IPS-15b (cell line): ENCODE data around the gene PLEKHA7.

Experiments
- H3K27me3 ChIP-seq: one replicate; pipeline ENCODE4 v1.6.1; 2013; ENCODE audit warnings: low read length; ENCODE audit not compliant: control insufficient read depth, insufficient read depth
- H3K36me3 ChIP-seq: one replicate; pipeline ENCODE4 v1.6.1; 2013; ENCODE audit warnings: low read length; ENCODE audit not compliant: control insufficient read depth, insufficient read depth
- H3K4me1 ChIP-seq: one replicate; pipeline ENCODE4 v1.6.1; 2013; ENCODE audit warnings: mild to moderate bottlenecking, low read length; ENCODE audit not compliant: control insufficient read depth, insufficient read depth
- H3K4me3 ChIP-seq: one replicate; pipeline ENCODE4 v1.5.1; 2013; ENCODE audit warnings: low read depth, low read length
- H3K9ac ChIP-seq: one replicate; pipeline ENCODE4 v1.6.1; 2013; ENCODE audit warnings: low read depth, mild to moderate bottlenecking, low read length
- H3K9me3 ChIP-seq: one replicate; pipeline ENCODE4 v1.6.1; 2013; ENCODE audit warnings: mild to moderate bottlenecking, low read length; ENCODE audit not compliant: control insufficient read depth, insufficient read depth

The PLEKHA7 gene

GRCh38 chr11:16953663-16954062, 60.6 kb downstream of the PLEKHA7 start:
- peaks cover 9% of the 10 kb centered on the region for H3K4me1 ChIP-seq
- no peak overlapping the region for H3K9ac ChIP-seq
- peaks cover 2% of the 10 kb centered on the region for H3K36me3 ChIP-seq

DNA sequence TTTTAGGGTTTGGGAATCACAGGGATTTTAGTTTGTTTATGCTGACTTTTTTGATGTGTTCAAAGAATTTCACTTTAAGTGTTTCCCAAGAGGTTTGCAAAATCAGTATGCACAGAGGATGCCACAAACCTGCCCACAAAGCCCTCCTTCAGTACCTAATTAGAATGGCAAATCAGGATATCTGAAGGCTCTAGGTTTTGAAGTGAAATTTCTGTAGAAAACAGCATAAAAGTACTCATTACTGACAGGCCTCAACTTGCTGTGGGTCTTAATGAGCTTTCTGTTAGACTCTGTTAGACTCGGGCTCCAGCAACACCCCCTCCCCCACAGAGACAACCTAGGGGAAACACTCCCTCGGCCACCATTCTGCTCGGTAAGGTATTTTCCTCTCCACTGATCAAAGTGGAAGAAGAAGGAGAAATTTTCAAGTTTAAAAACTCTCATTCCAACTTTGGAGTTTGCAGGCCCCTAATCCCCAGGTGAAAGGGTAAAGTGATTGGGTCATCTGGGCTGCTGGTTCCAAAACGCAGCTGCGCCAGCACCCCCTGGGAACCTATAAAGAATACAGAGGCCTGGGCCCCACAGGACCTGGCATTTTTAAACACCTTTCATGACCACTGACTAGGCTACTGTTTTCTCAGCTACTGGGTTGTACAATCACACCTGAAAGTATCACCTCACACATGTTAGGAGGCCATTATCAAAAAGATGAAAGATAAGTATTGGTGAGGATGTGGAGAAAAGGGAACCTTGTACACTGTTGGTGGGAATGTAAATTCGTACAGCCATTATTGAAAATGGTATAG, 67.5 kb downstream of the PLEKHA7 start:
- H3K4me3 ChIP-seq, result no peak overlapping the region
- no peaks in the 10 kb centered on the region for H3K27me3 ChIP-seq
- no peaks in the 10 kb centered on the region for H3K9me3 ChIP-seq
- no peaks in the 10 kb centered on the region for H3K36me3 ChIP-seq
- peaks cover 11% of the 10 kb centered on the region for H3K4me1 ChIP-seq
- H3K9ac ChIP-seq, result no peak overlapping the region

More at GRCh38 chr11:16953663-16954062, 60.6 kb downstream of the PLEKHA7 start:
- no peaks in the 10 kb centered on the region for H3K9me3 ChIP-seq
- no peak overlapping the region for H3K4me3 ChIP-seq
- H3K27me3 ChIP-seq, result no peaks in the 10 kb centered on the region

- no peak overlapping the region for H3K4me3 ChIP-seq
- no peak overlapping the region for H3K9ac ChIP-seq
- no peaks in the 10 kb centered on the region for H3K36me3 ChIP-seq
- no peaks in the 10 kb centered on the region for H3K9me3 ChIP-seq
- no peaks in the 10 kb centered on the region for H3K27me3 ChIP-seq
- H3K4me1 ChIP-seq, result peaks cover 11% of the 10 kb centered on the region
Observed at GRCh38 chr11:16945671-16946469, 68.3 kb downstream of the PLEKHA7 start.

DNA sequence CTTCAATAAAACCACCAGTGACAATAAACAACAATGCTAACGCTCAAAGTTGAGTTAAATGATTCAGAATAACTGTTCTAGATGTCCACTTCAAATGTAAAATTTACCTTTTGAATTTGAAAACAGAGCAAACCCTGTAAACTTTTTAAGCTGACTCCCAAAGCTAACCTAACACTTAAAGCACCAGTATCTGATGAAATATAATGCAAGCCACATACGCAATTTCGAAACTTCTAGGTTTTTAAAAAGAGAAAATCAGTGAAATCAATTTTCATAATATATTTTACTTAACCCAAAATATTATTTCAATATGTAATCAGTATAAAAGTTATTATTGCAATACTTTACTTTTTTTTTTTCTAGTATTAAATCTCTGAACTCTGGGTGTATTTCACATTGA, 71.3 kb downstream of the PLEKHA7 start:
- H3K9me3 ChIP-seq, result no peaks in the 10 kb centered on the region
- no peak overlapping the region for H3K9ac ChIP-seq
- H3K36me3 ChIP-seq, result no peaks in the 10 kb centered on the region
- no peak overlapping the region for H3K4me3 ChIP-seq
- peaks cover 11% of the 10 kb centered on the region for H3K4me1 ChIP-seq
- H3K27me3 ChIP-seq, result no peaks in the 10 kb centered on the region

GRCh38 chr11:16942342-16942741, 71.9 kb downstream of the PLEKHA7 start:
- Histone ChIP-seq H3K4me1 (peaks cover 11% of the 10 kb centered on the region), H3K9ac (no peak overlapping the region), H3K4me3 (no peak overlapping the region)

DNA sequence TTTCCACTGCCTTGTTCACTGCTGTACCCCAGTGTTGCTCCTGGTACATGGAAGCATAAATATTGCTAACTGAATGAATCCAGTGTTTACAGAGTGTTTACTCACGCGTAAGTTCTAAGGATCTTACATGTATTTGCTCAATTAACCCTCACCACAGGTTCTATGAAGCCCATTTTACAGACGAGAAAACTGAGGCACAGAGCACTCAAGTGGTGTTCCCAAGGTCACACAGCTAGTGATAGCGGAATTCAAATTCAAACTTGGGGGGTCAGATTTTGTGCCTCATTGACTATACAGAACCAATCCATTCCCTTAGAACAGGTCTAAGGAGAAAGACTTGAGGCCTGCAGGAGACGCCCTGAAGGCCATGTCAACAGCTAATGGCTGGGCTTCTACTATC, 72.3 kb downstream of the PLEKHA7 start:
- Histone ChIP-seq H3K9ac (no peak overlapping the region), H3K36me3 (no peaks in the 10 kb centered on the region), H3K4me1 (peaks cover 11% of the 10 kb centered on the region), H3K9me3 (no peaks in the 10 kb centered on the region), H3K27me3 (no peaks in the 10 kb centered on the region), H3K4me3 (no peak overlapping the region)

More at GRCh38 chr11:16942342-16942741, 71.9 kb downstream of the PLEKHA7 start:
- Histone ChIP-seq H3K9me3 (no peaks in the 10 kb centered on the region), H3K36me3 (no peaks in the 10 kb centered on the region), H3K27me3 (no peaks in the 10 kb centered on the region)

GRCh38 chr11:16938061-16938460, 76.2 kb downstream of the PLEKHA7 start:
- Histone ChIP-seq H3K4me1 (peaks cover 5% of the 10 kb centered on the region), H3K4me3 (no peak overlapping the region), H3K9ac (no peak overlapping the region), H3K9me3 (no peaks in the 10 kb centered on the region), H3K36me3 (no peaks in the 10 kb centered on the region), H3K27me3 (no peaks in the 10 kb centered on the region)

GRCh38 chr11:16936643-16937042, 77.6 kb downstream of the PLEKHA7 start:
- no peaks in the 10 kb centered on the region for H3K9me3 ChIP-seq
- no peak overlapping the region for H3K4me3 ChIP-seq
- no peaks in the 10 kb centered on the region for H3K27me3 ChIP-seq
- H3K36me3 ChIP-seq, result no peaks in the 10 kb centered on the region
- H3K4me1 ChIP-seq, result no peaks in the 10 kb centered on the region
- no peak overlapping the region for H3K9ac ChIP-seq

DNA sequence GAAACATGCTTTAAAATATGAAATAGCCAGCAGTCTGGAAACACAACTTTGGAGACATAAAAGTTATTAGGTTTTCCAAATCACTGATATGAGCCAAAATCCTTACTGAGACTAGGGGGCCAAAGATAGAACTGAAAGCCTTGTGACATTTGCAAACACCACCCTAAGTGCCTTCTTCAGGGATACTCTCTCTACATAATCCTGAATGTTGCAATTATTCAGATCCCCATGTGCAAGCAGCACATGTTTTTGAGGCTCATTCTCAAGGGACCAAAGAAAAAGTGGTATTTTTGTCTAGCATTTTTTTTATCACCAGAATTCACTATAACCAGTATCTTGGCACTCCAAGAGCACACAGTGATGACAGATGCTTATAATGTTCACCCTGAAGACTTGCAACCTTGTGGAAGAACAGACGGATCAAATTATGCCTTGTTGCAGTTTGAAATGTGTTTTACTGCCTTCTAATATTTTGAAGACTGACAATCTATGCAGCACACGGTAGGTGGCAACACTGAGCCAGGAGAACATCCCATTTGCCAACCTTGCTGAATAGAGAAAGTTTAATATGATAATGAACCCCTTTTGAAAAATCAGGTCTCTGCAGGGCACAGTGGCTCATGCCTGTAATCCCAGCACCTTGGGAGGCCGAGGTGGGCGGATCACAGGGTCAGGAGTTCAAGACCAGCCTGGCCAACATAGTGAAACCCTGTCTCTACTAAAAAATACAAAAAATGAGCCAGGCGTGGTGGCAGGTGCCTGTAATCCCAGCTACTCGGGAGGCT, 78.5 kb downstream of the PLEKHA7 start:
- no peaks in the 10 kb centered on the region for H3K9me3 ChIP-seq
- H3K4me3 ChIP-seq, result no peak overlapping the region

DNA sequence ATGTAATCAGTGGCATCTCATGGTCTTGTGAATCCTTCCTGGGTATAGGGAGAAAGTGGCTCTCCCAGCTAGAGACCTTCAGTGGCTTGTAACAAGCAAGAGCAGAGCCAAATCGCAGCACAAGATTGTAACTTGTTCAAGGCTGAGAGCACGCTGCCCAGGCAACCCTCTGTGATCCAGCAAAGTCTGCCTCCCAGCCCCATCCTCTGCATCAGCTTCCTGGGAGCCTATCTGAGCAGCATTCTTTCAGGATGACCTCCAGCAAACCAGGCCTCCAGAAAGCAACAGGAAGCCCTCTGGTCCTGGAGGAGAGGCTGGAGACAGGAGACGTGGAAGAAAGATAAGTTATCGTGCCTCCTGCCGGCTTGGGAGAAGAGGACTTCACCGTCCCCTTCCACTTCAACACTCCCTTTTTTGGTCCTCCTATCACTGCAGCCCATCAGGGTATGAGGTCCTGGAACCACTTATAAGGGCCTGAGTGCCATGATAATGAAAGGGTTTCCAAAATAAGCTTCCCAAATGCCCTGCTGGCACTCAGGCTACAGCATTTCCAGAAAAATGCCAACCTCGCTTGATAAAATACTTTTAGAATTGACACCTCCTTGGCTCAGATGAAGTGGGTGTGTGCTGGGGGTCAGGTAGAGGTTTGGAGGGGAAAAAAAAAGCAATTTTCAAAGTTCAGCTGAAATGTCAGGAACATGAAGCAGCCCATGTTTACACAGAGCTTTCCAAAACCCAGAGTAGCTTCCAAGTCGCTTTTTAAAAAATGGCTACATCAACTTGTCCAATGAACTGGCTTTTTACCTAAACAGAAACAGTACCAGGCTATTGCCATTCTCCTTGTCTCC, 80.2 kb downstream of the PLEKHA7 start:
- no peak overlapping the region for H3K4me3 ChIP-seq
- no peak overlapping the region for H3K9ac ChIP-seq
- no peaks in the 10 kb centered on the region for H3K4me1 ChIP-seq
- H3K27me3 ChIP-seq, result no peaks in the 10 kb centered on the region
- no peaks in the 10 kb centered on the region for H3K9me3 ChIP-seq
- no peaks in the 10 kb centered on the region for H3K36me3 ChIP-seq

More for the DNA sequence above, 78.5 kb downstream of the PLEKHA7 start:
- Histone ChIP-seq H3K36me3 (no peaks in the 10 kb centered on the region), H3K4me1 (no peaks in the 10 kb centered on the region), H3K27me3 (no peaks in the 10 kb centered on the region), H3K9ac (no peak overlapping the region)

GRCh38 chr11:16933291-16933690, 80.9 kb downstream of the PLEKHA7 start:
- H3K9me3 ChIP-seq, result no peaks in the 10 kb centered on the region
- H3K36me3 ChIP-seq, result no peaks in the 10 kb centered on the region
- no peaks in the 10 kb centered on the region for H3K27me3 ChIP-seq
- no peaks in the 10 kb centered on the region for H3K4me1 ChIP-seq
- H3K4me3 ChIP-seq, result no peak overlapping the region
- H3K9ac ChIP-seq, result no peak overlapping the region
